Right cardiac atrium (tissue), 5 donors: ENCODE measurements around the gene OR1F1. TPM values are rescaled to one million over a fixed set of nuclear protein-coding genes. Genes with fewer than 3 reads are reported as not detected.
"Not testable (repeated sequence)": the region's sequence is repeated elsewhere in the genome, so short reads cannot be mapped to it uniquely, and the experiment has no call there.

Experiments used
- ATAC-seq, 2 donors: fragments of 200-7000 bp; cut with Tn5 transposase; one replicate each; pipeline versions ENCODE4 v1.8.0 to v1.9.1; 2020; ENCODE audit warnings: moderate library complexity in 2 of 2, mild to moderate bottlenecking in 1 of 2
- DNase-seq, 3 donors: peaks; one replicate each; pipeline ENCODE4 v3.0.0-alpha.2; 2020
- H3K27ac ChIP-seq: one replicate; pipeline ENCODE4 v1.5.1; 2013; ENCODE audit warnings: mild to moderate bottlenecking, low read length, control low read depth, moderate library complexity
- H3K27me3 ChIP-seq: one replicate; pipeline ENCODE4 v1.6.1; 2013; ENCODE audit not compliant: control insufficient read depth, insufficient read depth
- H3K4me1 ChIP-seq: one replicate; pipeline ENCODE4 v1.6.1; 2013; ENCODE audit warnings: low read length; ENCODE audit not compliant: control insufficient read depth, insufficient read depth
- H3K4me3 ChIP-seq: one replicate; pipeline ENCODE4 v1.5.1; 2013; ENCODE audit warnings: low read length, control low read depth
- H3K9me3 ChIP-seq: one replicate; pipeline ENCODE4 v1.6.1; 2013; ENCODE audit warnings: low read length; ENCODE audit not compliant: control insufficient read depth
- WGBS: extraction: QIAGEN DNeasy Blood & Tissue Kit; methylation state at CpG from one replicate; pipeline ENCODE4 v1.1.7; 2013; 5-methylcytosine and 5-hydroxymethylcytosine counted together
- intact Hi-C, 4 donors: fragments of 100-400 bp; cut with DNase I; formaldehyde crosslinking; loops; one replicate each; pipeline versions ENCODE4 v1.11.0 to v1.14.0; 2022 to 2023
- polyA plus RNA-seq: library from polyadenylated mRNA; stranded (reverse); fragments of 200-250 nt; gene quantifications from one replicate; pipeline ENCODE4 v1.2.3, GENCODE V29; 2013
- total RNA-seq, 4 donors: library from RNA; stranded (reverse); fragmentation: NEBNext Ultra II Directional; extraction: Animal tissue kit (Norgen Biotek cat#: 25700); gene quantifications; one replicate each; pipeline ENCODE4 v1.2.1, GENCODE V29; 2021
- donor health status: healthy with polysubstance abuse.
- donor health status: DM: no; HTN: yes; CAD: no.
- donor health status: DM: no; HTN: no; CAD: no.
- donor health status: DM: no; HTN: yes; CAD: no; lungs with severe emphysema.
- donor health status: DM: yes; HTN: yes; CAD: no.

Gene OR1F1
- total and polyA plus RNA-seq, 5 donors: not detected

- Histone ChIP-seq H3K4me1 (no peaks in the 10 kb centered on the region), H3K27me3 (peaks cover 5% of the 10 kb centered on the region), H3K9me3 (no peaks in the 10 kb centered on the region), H3K4me3 (no peak overlapping the region), H3K27ac (no peak overlapping the region)
- WGBS: 40% methylated on average over 36 of the region's 36 CpGs
- intact Hi-C loops: no loop called here
- ATAC-seq (no peak), DNase-seq (no peak)
Measured at GRCh38 chr16:3192476-3193019, 4.5 kb downstream of the OR1F1 start.

GRCh38 chr16:3193221-3194212 lies 5.5 kb downstream of the OR1F1 start:
- WGBS: 72% methylated on average over 49 of the region's 49 CpGs
- DNase-seq (no peak), ATAC-seq (no peak)
- H3K27me3 ChIP-seq: peaks cover 5% of the 10 kb centered on the region
- no peak overlapping the region for H3K4me3 ChIP-seq
- no peaks in the 10 kb centered on the region for H3K9me3 ChIP-seq
- no peaks in the 10 kb centered on the region for H3K4me1 ChIP-seq
- intact Hi-C loops: no loop called here
- no peak overlapping the region for H3K27ac ChIP-seq

- Histone ChIP-seq H3K27me3 (peaks cover 5% of the 10 kb centered on the region), H3K27ac (no peak overlapping the region), H3K4me1 (no peaks in the 10 kb centered on the region), H3K9me3 (no peaks in the 10 kb centered on the region), H3K4me3 (no peak overlapping the region)
- no peak for DNase-seq
- no peak for ATAC-seq
- 81% methylated on average over 20 of the region's 20 CpGs for WGBS
- intact Hi-C loops: no loop called here
Measured at GRCh38 chr16:3194792-3195191, 6.8 kb downstream of the OR1F1 start.

- ATAC-seq (no peak), DNase-seq (no peak)
- H3K9me3 ChIP-seq: no peaks in the 10 kb centered on the region
- no peak overlapping the region for H3K27ac ChIP-seq
- H3K4me3 ChIP-seq: no peak overlapping the region
- WGBS: 65% methylated on average over 10 of the region's 10 CpGs
- peaks cover 5% of the 10 kb centered on the region for H3K27me3 ChIP-seq
- intact Hi-C loops: no loop called here
- H3K4me1 ChIP-seq: no peaks in the 10 kb centered on the region
Measured at GRCh38 chr16:3195975-3196374, 8.0 kb downstream of the OR1F1 start.

GRCh38 chr16:3197694-3198333 lies 9.8 kb downstream of the OR1F1 start:
- DNase-seq, intact Hi-C loops, H3K27me3 ChIP-seq, H3K4me3 ChIP-seq, H3K4me1 ChIP-seq, H3K27ac ChIP-seq, H3K9me3 ChIP-seq, ATAC-seq: not testable (repeated sequence)
- WGBS: 60% methylated on average over 3 of the region's 3 CpGs

- peaks cover 5% of the 10 kb centered on the region for H3K27me3 ChIP-seq
- H3K4me1 ChIP-seq: no peaks in the 10 kb centered on the region
- no peak overlapping the region for H3K4me3 ChIP-seq
- intact Hi-C loops: no loop called here
- peaks cover 2% of the 10 kb centered on the region for H3K9me3 ChIP-seq
- ATAC-seq: no peak
- no peak for DNase-seq
- 74% methylated on average over 13 of the region's 13 CpGs for WGBS
- no peak overlapping the region for H3K27ac ChIP-seq
Measured at GRCh38 chr16:3198334-3199072, 10.5 kb downstream of the OR1F1 start.

- intact Hi-C loops: no loop called here
- no peak overlapping the region for H3K4me3 ChIP-seq
- no peak overlapping the region for H3K27ac ChIP-seq
- DNase-seq (no peak), ATAC-seq (no peak)
- peaks cover 10% of the 10 kb centered on the region for H3K9me3 ChIP-seq
- 72% methylated on average over 6 of the region's 6 CpGs for WGBS
- H3K4me1 ChIP-seq: no peaks in the 10 kb centered on the region
- no peaks in the 10 kb centered on the region for H3K27me3 ChIP-seq
Measured at GRCh38 chr16:3202903-3203539, 15.0 kb downstream of the OR1F1 start.

GRCh38 chr16:3205939-3206338 lies 17.9 kb downstream of the OR1F1 start:
- H3K4me3 ChIP-seq, H3K4me1 ChIP-seq, ATAC-seq, H3K27me3 ChIP-seq, H3K9me3 ChIP-seq, DNase-seq, H3K27ac ChIP-seq, intact Hi-C loops: not testable (repeated sequence)
- 57% methylated on average over 3 of the region's 3 CpGs for WGBS

- H3K4me1 ChIP-seq: no peaks in the 10 kb centered on the region
- peaks cover 10% of the 10 kb centered on the region for H3K9me3 ChIP-seq
- no peaks in the 10 kb centered on the region for H3K27me3 ChIP-seq
- no peak overlapping the region for H3K4me3 ChIP-seq
- 68% methylated on average over 19 of the region's 19 CpGs for WGBS
- intact Hi-C loops: no loop called here
- DNase-seq: no peak
- H3K27ac ChIP-seq: no peak overlapping the region
- ATAC-seq: no peak
Measured at GRCh38 chr16:3207086-3207953, 19.3 kb downstream of the OR1F1 start.

GRCh38 chr16:3212006-3212405 lies 24.0 kb downstream of the OR1F1 start:
- ATAC-seq (no peak), DNase-seq (no peak)
- Histone ChIP-seq H3K9me3 (no peaks in the 10 kb centered on the region), H3K4me3 (no peak overlapping the region), H3K4me1 (no peaks in the 10 kb centered on the region), H3K27ac (no peak overlapping the region), H3K27me3 (no peaks in the 10 kb centered on the region)
- 89% methylated on average over 3 of the region's 3 CpGs for WGBS
- intact Hi-C loops: no loop called here
